HG02970 (cell line): Measurements from ENCODE around the gene SPTBN4.
"Not testable (repeated sequence)": the region's sequence is repeated elsewhere in the genome, so short reads cannot be mapped to it uniquely, and the experiment has no call there.

Experiments
- ATAC-seq: cut with Tn5 transposase; IDR thresholded peaks from one replicate; pipeline ENCODE4 v1.9.1; 2021; ENCODE audit warnings: mild to moderate bottlenecking, moderate library complexity, moderate number of reproducible peaks; ENCODE audit not compliant: unreplicated experiment, low FRiP score

SPTBN4 gene

GRCh38 chr19:40556953-40557530 lies 90.2 kb downstream of the SPTBN4 start:
- no peak for ATAC-seq

DNA sequence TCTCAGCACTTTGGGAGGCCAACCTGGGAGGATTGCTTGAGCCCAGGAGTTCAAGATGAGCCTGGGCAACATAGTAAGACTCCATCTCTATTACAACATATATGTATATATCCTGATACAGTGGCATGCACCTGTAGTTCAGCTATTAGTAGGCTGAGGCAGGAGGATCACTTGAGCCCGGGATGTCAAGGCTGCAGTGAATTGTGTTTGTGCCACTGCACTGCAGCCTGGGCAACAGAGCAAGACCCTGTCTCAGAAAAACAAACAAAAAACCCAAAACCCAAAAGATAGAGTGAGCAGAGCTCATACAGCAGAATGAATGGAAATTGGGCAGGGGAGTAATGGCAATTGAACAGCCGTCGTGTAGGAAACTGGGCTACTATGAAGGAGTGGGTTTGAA lies 92.6 kb downstream of the SPTBN4 start:
- no peak for ATAC-seq

DNA sequence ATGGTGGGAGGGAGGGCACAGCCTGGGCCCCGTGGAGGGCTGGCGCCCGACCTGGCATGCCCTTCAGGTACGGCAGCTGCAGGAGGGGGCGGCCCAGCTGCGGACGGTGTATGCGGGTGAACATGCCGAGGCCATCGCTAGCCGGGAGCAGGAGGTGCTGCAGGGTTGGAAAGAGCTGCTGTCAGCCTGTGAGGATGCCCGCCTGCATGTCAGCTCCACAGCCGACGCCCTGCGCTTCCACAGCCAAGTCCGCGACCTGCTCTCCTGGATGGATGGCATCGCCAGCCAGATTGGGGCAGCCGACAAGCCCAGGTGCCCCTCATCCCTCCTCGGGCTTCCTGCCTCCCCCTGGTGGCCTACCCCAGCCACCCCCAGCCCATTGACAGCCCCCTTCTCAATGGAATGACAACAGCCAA lies 93.3 kb downstream of the SPTBN4 start:
- no peak for ATAC-seq

GRCh38 chr19:40561947-40562346 lies 95.1 kb downstream of the SPTBN4 start:
- ATAC-seq, result no peak

GRCh38 chr19:40564535-40564934 lies 97.7 kb downstream of the SPTBN4 start:
- not testable (repeated sequence) for ATAC-seq

DNA sequence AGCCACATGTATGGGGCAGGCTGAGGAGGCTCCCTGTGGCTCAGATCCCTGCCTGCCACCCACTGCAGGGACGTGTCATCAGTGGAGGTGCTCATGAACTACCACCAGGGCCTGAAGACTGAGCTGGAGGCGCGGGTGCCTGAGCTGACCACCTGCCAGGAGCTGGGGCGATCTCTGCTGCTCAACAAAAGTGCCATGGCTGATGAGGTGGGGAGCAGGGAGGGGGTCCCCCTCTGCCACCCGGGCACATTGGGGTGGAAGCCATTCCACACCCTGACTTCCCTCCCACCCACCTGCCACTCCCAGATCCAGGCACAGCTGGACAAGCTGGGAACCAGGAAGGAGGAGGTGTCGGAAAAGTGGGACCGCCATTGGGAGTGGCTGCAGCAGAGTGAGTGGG lies 98.6 kb downstream of the SPTBN4 start:
- ATAC-seq, result no peak

- ATAC-seq, result no peak
Measured at GRCh38 chr19:40565910-40566495, 99.2 kb downstream of the SPTBN4 start.

GRCh38 chr19:40567040-40567749 lies 100.4 kb downstream of the SPTBN4 start:
- ATAC-seq, result no peak

GRCh38 chr19:40567750-40568494 lies 101.1 kb downstream of the SPTBN4 start:
- no peak for ATAC-seq

DNA sequence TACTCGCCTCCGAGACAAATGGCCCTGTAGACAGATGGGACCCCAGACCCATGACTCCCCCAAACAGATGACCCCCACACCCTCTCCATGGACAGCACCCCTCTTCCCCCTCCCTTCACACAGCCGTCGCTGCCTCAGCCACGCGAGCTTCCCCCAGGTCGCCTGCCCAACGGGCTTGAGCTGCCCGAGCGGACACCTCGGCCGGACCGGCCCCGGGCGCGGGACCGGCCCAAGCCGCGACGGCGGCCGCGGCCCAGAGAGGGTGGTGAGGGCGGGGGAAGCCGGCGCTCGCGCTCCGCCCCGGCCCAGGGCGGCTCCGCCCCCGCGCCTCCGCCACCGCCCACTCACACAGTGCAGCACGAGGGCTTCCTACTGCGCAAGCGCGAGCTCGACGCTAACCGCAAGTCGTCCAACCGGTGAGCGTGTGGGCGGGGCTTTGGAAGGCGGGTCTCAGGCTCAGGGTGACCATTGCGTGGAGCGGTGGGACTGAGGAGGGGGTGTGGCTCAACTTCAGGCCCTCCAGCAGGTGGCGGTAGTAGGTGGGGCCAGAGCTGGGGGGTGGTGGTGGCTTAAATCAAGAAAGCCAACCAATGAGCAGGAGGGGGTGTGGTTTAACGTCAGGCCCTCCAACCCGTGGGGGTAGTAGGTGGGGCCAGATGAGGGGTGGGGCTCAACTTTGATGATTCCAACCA lies 103.7 kb downstream of the SPTBN4 start:
- ATAC-seq, result peak; percentile 88

- no peak for ATAC-seq
Measured at GRCh38 chr19:40571005-40571318, 104.2 kb downstream of the SPTBN4 start.

GRCh38 chr19:40571831-40572495 lies 105.2 kb downstream of the SPTBN4 start:
- ATAC-seq, result no peak

- ATAC-seq, result no peak
Measured at GRCh38 chr19:40575326-40575725, 108.5 kb downstream of the SPTBN4 start.

GRCh38 chr19:40576151-40576584 lies 109.4 kb downstream of the SPTBN4 start:
- peak; percentile 22 for ATAC-seq

GRCh38 chr19:40576585-40577451 lies 110.0 kb downstream of the SPTBN4 start, which contains the start of gene SHKBP1:
TSS of gene SHKBP1 (plus strand) at chr19:40576873. CDS start at chr19:40576900, 27 bp downstream.
- peak; percentile 86 for ATAC-seq

DNA sequence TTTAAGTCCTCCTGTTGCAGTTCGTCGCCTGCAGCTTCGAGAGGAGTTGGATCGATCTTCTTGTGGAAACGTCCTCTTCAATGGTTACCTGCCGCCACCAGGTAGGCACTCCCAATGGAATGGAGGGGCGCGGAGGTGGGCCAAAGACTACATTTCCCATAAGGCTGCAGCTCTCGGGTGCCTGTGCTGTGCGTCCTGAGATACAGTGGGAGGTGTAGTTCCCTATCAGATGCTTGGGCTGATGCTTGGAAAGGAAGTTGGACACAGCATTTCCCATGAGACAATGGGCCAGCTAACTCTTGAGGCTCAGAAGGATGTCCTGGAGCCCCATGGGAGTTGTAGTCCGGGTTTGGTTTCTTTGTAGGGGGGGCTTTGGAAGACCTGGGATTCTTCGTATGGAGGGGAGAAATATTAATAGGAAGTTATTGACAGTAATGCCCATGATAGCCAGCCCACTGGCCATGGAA lies 111.7 kb downstream of the SPTBN4 start:
- no peak for ATAC-seq

DNA sequence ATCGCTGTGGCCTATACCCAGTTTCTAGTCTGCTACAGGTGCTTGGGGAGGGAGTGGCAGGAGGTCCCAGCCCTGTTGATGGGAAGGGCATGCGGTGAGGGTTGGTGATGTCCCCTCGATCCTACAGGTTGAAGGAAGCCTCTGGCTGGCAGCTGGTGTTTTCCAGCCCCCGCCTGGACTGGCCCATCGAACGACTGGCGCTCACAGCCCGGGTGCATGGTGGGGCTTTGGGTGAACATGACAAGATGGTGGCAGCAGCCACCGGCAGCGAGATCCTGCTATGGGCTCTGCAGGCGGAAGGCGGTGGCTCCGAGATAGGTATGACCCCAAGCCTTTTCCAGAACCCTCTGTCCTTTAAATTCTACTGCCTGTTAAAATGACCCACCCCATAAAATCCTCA lies 113.8 kb downstream of the SPTBN4 start:
- ATAC-seq, result no peak

GRCh38 chr19:40581531-40581930 lies 114.7 kb downstream of the SPTBN4 start:
- ATAC-seq, result no peak

DNA sequence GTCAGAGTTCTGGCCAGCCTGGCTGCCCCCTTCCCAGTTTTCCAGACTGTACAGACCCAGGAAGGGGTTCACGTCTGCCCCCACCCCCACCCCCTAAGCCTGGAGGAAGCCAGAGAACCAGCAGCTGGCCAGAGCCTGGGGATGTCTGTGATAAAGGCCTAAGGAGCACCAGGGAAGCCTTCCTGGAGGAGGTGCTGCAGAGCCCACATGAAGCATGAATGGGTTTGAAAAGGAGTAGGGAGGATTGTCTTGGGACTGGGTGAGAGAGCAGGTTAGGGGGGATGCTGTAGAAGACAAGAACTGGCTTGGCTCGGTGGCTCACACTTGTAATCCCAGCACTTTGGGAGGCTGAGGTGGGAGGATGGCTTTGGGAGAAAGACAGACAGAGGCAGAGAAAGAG lies 115.7 kb downstream of the SPTBN4 start:
- ATAC-seq, result no peak
